Right ventricle myocardium inferior (tissue), 1 donor: ENCODE measurements around the gene SRM. TPM values are rescaled to one million over a fixed set of nuclear protein-coding genes. Genes with fewer than 3 reads are reported as not detected.
A peak's percentile ranks its signal among the peaks of the same experiment; 100 is the strongest.
"Not testable (repeated sequence)": the region's sequence is repeated elsewhere in the genome, so short reads cannot be mapped to it uniquely, and the experiment has no call there.

Experiments used
- ATAC-seq: fragments of 200-7000 bp; cut with Tn5 transposase; one replicate; pipeline ENCODE4 v1.9.1; 2020; ENCODE audit warnings: mild to moderate bottlenecking, moderate library complexity
- DNase-seq: peaks from one replicate; pipeline ENCODE4 v3.0.0; 2021; ENCODE audit errors: missing footprints
- intact Hi-C: fragments of 100-400 bp; cut with DNase I; formaldehyde crosslinking; loops from one replicate; pipeline ENCODE4 v1.11.0; 2022
- long read RNA-seq: library from polyadenylated mRNA; unstranded; transcript quantifications from one replicate; pipeline ENCODE4 v2.0.0, GENCODE V29; 2021
- total RNA-seq: library from RNA; stranded (reverse); fragmentation: NEBNext Ultra II Directional; extraction: Animal tissue kit (Norgen Biotek cat#: 25700); gene quantifications from one replicate; pipeline ENCODE4 v1.2.1, GENCODE V29; 2021
- donor health status: DM: no; HTN: yes; CAD: no; lungs with severe emphysema.

SRM gene
- 54.0 TPM for total RNA-seq
- long read RNA-seq, transcript SRM-201 (8 exons, 1,266 nt): major isoform, 68 of 78 reads
- long read RNA-seq, partial matches to known transcripts: 3 of 78 reads
- long read RNA-seq, other reads (novel, unspliced or antisense): 6 of 78 reads

DNA sequence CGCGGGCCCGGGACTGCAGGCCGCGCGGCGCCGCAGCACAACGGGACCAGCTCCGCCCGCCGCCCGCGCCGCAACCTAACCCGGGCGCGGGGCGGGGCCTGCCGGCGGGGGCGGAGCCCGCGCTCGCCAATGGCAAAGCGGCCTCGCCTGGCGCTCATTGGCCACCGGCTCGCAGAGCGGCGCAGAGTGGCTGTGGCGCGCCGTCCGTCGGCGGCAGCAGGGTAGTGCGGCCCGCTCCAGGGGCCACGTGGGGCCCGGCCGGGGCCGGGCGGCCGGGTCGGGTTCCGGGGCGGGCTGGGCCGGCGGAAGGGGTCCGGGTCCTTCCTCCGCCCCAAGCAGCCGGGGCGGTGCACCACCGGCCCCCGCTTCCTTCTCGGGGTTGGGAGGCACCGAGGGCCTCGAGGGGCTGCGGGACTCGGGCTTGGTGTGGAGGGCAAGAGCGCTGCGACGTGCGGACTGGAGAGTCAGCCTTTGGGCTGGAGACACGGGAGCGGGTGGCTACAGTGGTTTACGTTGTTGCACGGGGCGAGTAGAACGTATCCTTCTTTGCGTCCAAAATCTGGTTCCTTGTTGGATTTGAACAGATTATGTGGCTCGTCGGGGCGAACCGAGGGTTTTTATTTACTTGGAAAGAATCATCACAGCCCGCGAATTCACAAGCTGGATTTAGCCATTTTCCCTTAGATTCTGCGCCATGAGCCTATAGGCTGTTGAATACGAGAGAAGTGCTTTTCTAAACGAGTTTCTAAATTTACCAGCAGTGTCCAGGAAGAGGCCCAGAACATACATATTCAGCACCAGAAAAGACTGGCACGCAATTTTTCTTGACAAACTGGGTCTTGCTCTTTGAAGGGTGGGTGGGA lies at the start of gene SRM:
SRM (minus strand) TSS at position 51 of the 863 bp plus-strand sequence. CDS start 75 bp downstream, outside the sequence.
- intact Hi-C loops: no loop called here
- peak; percentile 100 for ATAC-seq
- DNase-seq: peak; percentile 96

DNA sequence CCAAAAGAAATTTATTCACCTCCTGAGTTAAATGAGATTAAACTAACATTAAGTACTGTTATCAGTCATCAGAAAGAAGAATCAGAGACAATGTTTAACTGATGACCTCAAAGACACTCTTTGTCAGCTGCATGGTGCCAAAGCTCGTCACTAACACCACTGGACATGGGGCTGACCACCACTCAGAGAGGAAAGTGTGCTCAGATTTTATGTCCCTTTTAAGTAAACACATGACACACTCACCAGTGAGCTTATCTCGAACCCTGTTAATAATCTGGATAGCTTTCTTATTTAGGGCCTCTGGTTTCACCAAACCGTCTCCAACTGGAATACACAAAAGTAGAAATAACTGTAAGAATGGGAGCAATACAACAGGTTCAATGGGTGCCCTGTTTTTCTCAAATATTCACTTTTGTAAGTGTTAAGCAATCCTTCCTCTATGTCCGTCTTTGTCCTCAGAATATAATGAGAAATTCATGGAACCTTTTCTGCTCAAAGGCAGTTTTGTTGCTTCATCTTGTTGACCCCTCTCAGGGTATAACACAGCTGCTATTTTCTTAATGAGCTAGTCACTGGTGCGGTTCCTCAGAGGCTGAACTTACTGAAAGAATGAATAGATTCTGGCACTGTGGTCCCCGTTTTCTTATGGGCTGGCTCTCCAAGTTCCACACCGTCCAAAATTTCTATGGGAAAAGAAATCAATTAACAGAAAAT lies 49.4 kb upstream of the SRM start:
- intact Hi-C loops: no loop called here
- DNase-seq: no peak
- ATAC-seq: no peak

- intact Hi-C loops: no loop called here
- no peak for DNase-seq
- ATAC-seq: no peak
Observed at GRCh38 chr1:11107599-11107998, 47.8 kb upstream of the SRM start.

GRCh38 chr1:11105586-11105985 lies 45.8 kb upstream of the SRM start:
- DNase-seq: no peak
- ATAC-seq: no peak
- intact Hi-C loops: no loop called here

DNA sequence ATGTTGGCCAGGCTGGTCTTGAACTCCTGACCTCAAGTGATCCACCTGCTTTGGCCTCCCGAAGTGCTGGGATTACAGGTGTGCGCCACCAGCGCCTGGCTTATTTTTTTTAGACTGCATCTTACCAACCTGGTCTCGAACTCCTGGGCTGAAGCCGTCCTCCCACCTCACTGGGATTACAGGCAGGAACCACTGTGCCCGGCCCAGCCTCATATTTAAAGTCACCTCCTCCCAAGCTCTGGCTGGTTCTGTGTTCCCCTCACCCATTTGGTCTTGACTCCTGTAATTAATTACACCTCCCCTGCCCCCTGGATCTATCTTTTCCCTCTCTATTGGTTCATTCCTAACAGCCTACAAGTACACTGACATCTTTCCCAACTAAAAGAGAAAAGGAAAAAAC lies 41.5 kb upstream of the SRM start:
- intact Hi-C loops: no loop called here
- no peak for DNase-seq
- no peak for ATAC-seq

- DNase-seq, ATAC-seq, intact Hi-C loops: not testable (repeated sequence)
Observed at GRCh38 chr1:11100806-11101205, 41.0 kb upstream of the SRM start.

DNA sequence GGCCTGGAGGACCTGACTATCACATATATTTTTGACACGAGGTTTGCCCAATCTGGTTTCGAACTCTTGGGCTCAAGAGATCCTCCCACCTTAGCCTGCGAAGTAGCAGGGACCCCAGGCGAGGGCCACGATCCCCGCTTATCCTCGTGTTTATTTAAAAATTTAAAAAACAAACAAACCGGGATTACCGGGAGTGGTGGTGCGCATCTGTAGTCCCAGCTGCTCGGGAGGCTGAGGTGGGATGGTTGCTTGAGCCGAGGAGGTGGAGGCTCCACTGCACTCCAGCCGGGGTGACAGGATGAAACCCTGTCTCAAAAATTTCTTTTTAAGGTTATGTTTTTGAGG lies 40.3 kb upstream of the SRM start:
- intact Hi-C loops: no loop called here
- no peak for DNase-seq
- peak; percentile 3 for ATAC-seq

DNA sequence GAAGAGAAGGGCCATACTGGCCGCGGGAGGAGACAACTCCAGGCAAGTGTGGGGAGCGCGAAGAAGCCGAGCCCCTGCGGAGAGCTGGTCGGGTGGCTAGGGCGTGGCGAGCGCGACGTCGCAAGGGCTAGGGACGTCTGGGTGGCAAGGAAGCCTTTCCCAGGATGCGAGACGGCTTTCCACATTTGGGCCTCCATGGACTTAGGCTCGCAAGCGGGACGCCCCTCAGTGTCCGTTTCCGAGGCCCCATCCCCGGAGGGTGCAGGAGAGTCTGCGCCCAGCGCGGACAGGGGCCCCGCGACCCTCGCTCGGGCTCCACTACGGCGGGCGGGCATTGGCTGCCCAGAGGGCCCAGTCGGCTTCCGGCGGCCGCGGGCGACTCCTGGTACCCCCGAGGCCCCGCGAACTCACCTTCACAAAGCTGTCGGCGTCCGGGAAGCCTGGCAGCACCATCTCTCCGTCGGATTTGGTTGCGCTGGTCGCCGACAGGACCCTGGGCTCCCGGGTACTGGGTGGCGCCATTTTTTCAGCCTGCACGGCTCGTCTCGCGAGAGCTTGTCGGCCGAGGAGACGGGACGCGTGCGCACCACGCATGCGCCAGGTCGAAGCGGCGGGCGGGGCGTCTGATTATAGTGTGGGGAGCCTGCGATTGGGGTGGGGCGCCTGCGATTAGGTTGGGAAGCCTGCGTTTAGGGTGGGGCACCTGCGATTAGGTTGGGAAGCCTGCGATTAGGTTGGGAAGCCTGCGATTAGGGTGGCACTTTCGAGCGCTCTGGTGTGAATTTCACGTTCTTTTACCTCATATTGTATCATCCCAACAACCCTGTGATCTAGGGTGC lies 39.7 kb upstream of the SRM start, which contains the start of gene EXOSC10:
EXOSC10 (minus strand) TSS at position 560 of the 839 bp plus-strand sequence; CDS start at position 522, 38 bp downstream.
- DNase-seq (peak; percentile 97), ATAC-seq (peak; percentile 98)
- intact Hi-C loops: no loop called here

- DNase-seq (no peak), ATAC-seq (no peak)
- intact Hi-C loops: no loop called here
Observed at GRCh38 chr1:11098931-11099309, 39.1 kb upstream of the SRM start.

DNA sequence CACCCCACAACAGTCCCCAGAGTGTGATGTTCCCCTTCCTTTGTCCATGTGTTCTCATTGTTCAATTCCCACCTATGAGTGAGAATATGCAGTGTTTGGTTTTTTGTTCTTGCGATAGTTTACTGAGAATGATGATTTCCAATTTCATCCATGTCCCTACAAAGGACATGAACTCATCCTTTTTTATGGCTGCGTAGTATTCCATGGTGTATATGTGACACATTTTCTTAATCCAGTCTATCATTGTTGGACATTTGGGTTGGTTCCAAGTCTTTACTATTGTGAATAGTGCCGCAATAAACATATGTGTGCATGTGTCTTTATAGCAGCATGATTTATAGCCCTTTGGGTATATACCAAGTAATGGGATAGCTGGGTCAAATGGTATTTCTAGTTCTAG lies 24.0 kb upstream of the SRM start:
- intact Hi-C loops, ATAC-seq, DNase-seq: not testable (repeated sequence)

DNA sequence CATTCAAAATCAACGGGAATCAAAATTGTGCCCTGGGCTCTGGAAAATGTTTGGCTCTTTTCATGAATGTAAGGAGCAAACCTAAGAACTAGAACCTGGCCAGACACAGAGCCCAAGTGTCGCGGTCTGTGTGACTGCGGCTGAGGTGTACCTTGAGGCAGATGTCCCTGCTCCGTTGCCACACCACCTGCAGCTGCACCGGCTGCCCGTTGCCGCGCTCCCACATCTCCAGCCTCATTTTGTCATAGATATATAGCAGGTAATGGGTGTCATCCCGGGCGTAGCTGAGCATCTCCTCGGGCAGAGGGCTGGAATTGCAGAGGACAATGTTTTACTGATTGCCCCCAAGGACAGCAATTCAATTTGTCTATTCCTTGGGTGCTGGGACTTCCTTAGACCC lies 21.1 kb upstream of the SRM start:
- intact Hi-C loops: no loop called here
- DNase-seq (no peak), ATAC-seq (no peak)

DNA sequence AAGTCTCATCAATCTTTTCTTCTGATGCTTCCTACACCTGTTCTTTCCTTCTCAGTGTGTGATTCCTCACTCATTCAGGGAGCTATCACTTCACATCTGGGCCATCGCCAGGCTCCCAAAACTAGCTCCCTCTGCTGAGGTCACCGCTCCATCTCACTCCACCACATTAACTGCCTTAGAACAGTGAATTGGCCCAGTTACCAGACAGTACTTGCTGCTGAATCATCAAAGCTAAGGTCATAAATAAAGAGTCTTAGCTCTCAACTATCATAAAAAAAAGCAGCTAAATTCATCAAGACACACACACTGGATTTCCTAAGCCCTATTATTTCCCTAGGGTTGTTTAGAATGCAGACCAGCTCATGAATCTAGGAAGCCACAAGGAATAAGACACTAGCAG lies 18.8 kb upstream of the SRM start:
- DNase-seq (no peak), ATAC-seq (no peak)
- intact Hi-C loops: no loop called here

DNA sequence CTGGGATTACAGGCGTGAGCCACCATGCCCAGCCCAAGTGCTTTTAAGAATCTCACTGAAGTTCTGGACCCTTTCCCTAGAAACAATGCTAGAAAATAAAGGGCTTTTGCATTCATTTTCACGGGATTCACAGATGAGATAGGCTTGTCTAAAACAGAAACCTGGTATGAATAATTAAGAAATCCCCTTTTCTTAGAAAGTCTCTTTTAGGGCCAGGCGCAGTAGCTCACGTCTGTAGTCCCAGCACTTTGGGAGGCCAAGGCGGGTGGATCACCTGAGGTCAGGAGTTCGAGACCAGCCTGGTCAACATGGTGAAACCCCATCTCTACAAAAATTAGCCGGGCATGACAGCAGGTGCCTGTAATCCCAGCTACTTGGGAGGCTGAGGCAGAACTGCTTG lies 13.6 kb upstream of the SRM start:
- DNase-seq, intact Hi-C loops: not testable (repeated sequence)

GRCh38 chr1:11072216-11072917 lies 12.5 kb upstream of the SRM start:
- DNase-seq: no peak
- intact Hi-C loops: no loop called here

More for the DNA sequence above, 13.6 kb upstream of the SRM start:
- not testable (repeated sequence) for ATAC-seq

GRCh38 chr1:11071463-11072215 lies 11.8 kb upstream of the SRM start:
- intact Hi-C loops: no loop called here
- no peak for ATAC-seq
- DNase-seq: no peak

More at GRCh38 chr1:11072216-11072917, 12.5 kb upstream of the SRM start:
- ATAC-seq: no peak

GRCh38 chr1:11070876-11071275 lies 11.1 kb upstream of the SRM start:
- DNase-seq (no peak), ATAC-seq (no peak)
- intact Hi-C loops: no loop called here

- intact Hi-C loops: no loop called here
- no peak for ATAC-seq
- DNase-seq: no peak
Observed at GRCh38 chr1:11068600-11069473, 9.0 kb upstream of the SRM start.
